Measurements from ENCODE around the gene CAMK4.

DNA sequence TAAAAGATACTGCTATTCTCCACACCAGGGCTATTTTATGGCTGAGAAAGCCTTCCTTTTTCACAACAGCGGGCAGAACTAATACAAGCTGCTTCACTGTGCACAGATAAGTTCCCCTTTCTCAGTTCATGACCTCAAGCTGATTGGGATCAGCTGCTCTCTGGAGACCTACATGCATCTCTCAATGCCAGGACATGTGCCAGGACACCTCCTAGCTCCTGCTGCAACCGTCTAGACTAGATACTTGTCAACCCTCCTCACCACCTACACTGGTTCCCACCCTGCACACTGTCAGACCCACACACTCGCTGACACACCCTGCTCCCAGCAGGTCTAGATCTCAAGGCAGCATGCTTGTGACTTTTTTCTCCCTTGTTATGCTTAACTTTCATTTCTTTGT, 248.4 kb downstream of the CAMK4 start:
- TF ChIP-seq, protein P1, sequence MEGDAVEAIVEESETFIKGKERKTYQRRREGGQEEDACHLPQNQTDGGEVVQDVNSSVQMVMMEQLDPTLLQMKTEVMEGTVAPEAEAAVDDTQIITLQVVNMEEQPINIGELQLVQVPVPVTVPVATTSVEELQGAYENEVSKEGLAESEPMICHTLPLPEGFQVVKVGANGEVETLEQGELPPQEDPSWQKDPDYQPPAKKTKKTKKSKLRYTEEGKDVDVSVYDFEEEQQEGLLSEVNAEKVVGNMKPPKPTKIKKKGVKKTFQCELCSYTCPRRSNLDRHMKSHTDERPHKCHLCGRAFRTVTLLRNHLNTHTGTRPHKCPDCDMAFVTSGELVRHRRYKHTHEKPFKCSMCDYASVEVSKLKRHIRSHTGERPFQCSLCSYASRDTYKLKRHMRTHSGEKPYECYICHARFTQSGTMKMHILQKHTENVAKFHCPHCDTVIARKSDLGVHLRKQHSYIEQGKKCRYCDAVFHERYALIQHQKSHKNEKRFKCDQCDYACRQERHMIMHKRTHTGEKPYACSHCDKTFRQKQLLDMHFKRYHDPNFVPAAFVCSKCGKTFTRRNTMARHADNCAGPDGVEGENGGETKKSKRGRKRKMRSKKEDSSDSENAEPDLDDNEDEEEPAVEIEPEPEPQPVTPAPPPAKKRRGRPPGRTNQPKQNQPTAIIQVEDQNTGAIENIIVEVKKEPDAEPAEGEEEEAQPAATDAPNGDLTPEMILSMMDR (conservative IDR thresholded peaks at IDR 0.05; ENCODE audit: low read length) = no peak
- TF ChIP-seq EZH2phosphoT487 (IDR thresholded peaks at IDR 0.05; ENCODE audit: borderline replicate concordance) = no peak
